Transverse colon (tissue), 4 donors: Measurements from ENCODE around the gene CUL2.

Experiments
- EP300 ChIP-seq: sonication (generic); formaldehyde crosslinking; IDR thresholded peaks from one replicate; pipeline ENCODE4 v1.6.1; 2017; ENCODE audit warnings: antibody characterized with exemption, low read depth
- POLR2A ChIP-seq: fragments of 450-650 bp; IDR thresholded peaks from one replicate; pipeline ENCODE4 v1.6.1; 2016; ENCODE audit warnings: antibody characterized with exemption, mild to moderate bottlenecking, moderate library complexity
- POLR2AphosphoS5 ChIP-seq, 3 donors: sonication (generic); formaldehyde crosslinking; IDR thresholded peaks; one replicate each; pipeline ENCODE4 v1.6.1; 2016; ENCODE audit warnings: antibody characterized with exemption in 3 of 3
- TF ChIP-seq, protein P1 (sequence below), 5 experiments: fragments of 200-600 bp in 3 of 5; fragments of 450-650 bp in 2 of 5; sonication (generic) in 3 of 5; IDR thresholded peaks; 1 replicate in 2 of 5; 2 replicates in 3 of 5; pipeline ENCODE4 v1.5.1; 2016 to 2017; ENCODE audit warnings: antibody characterized with exemption in 5 of 5, inconsistent platforms in 3 of 5, mild to moderate bottlenecking in 2 of 5, moderate library complexity in 1 of 5

DNA sequence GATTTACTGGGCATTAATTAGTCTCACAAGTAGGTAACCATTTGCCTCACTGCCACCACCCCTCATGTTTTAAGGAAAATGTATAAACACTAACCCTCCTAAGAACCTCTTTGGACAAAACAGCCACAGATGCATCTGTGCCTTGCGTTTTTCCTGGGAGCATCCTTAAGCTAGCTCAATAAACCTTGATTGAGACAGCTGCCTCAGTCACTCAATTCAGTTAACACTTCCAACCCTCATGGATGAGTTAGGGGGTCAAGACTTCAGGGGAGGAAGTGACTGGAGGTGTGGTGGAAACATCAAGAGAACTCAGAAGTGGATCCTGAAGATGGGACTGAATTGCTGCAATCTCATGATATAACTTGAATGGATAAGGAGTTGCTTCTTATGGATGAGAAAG lies 31.5 kb downstream of the CUL2 start:
- TF ChIP-seq, protein P1, sequence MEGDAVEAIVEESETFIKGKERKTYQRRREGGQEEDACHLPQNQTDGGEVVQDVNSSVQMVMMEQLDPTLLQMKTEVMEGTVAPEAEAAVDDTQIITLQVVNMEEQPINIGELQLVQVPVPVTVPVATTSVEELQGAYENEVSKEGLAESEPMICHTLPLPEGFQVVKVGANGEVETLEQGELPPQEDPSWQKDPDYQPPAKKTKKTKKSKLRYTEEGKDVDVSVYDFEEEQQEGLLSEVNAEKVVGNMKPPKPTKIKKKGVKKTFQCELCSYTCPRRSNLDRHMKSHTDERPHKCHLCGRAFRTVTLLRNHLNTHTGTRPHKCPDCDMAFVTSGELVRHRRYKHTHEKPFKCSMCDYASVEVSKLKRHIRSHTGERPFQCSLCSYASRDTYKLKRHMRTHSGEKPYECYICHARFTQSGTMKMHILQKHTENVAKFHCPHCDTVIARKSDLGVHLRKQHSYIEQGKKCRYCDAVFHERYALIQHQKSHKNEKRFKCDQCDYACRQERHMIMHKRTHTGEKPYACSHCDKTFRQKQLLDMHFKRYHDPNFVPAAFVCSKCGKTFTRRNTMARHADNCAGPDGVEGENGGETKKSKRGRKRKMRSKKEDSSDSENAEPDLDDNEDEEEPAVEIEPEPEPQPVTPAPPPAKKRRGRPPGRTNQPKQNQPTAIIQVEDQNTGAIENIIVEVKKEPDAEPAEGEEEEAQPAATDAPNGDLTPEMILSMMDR (IDR thresholded peaks at IDR 0.05) = no peak
- TF ChIP-seq POLR2A (no peak), POLR2AphosphoS5 (IDR thresholded peaks at IDR 0.05) (no peak), EP300 (no peak)
